Measurements from ENCODE around the gene MX1. TPM values are rescaled to one million over a fixed set of nuclear protein-coding genes. Genes with fewer than 3 reads are reported as not detected.

Gene MX1
- total and polyA plus RNA-seq, 2 donors (not counting 3 experiments of a cell fraction or from before 2014, with no cell fraction given), result 5.9 to 25.1 TPM

- Histone ChIP-seq H2AFZ (ENCODE audit: low read depth, low read length) (no peak overlapping the region), H3K4me2 (ENCODE audit: insufficient read depth, low read length) (no peak overlapping the region), H3K9me3 (replicated peaks; ENCODE audit: control insufficient read depth, insufficient read depth, low read length) (no peaks in the 10 kb centered on the region), H3K9me1 (replicated peaks; ENCODE audit: control insufficient read depth, extremely low read depth, insufficient read depth, low read length) (no peaks in the 10 kb centered on the region), H3K36me3 (ENCODE audit: control insufficient read depth in 2 of 2, extremely low read depth in 1 of 2, insufficient read depth in 2 of 2, low read length in 2 of 2) (no peaks in the 10 kb centered on the region), H4K20me1 (replicated peaks; ENCODE audit: control insufficient read depth, extremely low read depth, insufficient read depth, low read length) (no peaks in the 10 kb centered on the region), H3K79me2 (ENCODE audit: control insufficient read depth, insufficient read depth, low read length) (no peaks in the 10 kb centered on the region), H3K27ac (ENCODE audit: insufficient read depth, low read depth, low read length) (no peak overlapping the region), H3K9ac (replicated peaks; ENCODE audit: extremely low read depth, insufficient read depth, low read length) (no peak overlapping the region), H3K4me1 (ENCODE audit: control insufficient read depth, extremely low read depth, insufficient read depth, low read length) (no peaks in the 10 kb centered on the region), H3K27me3 (ENCODE audit: control insufficient read depth in 2 of 2, insufficient read depth in 2 of 2, low read length in 2 of 2) (no peaks in the 10 kb centered on the region), H3K4me3 (replicated peaks in 1 of 3; ENCODE audit: insufficient read depth in 1 of 3, low read depth in 1 of 3, low read length in 3 of 3) (no peak overlapping the region)
- no TSS peak for BruUV-seq (replicated peaks)
- CTCF ChIA-PET, result no interaction called here
- FAIRE-seq (no peak), DNase-seq (ENCODE audit: low read depth, low spot score) (no peak)
- dilution Hi-C loops (cut with MboI; ENCODE audit: extremely low pct_ligation_motif_present, low sequenced_read_pairs), result no loop called here
- POLR2A ChIA-PET, result no interaction called here
- intact Hi-C loops (cut with micrococcal nuclease), result no loop called here
- TF ChIP-seq MAX (IDR thresholded peaks at IDR 0.05; ENCODE audit: insufficient read depth, insufficient read length) (no peak), MYC (IDR thresholded peaks at IDR 0.05; ENCODE audit: low read depth, low read length) (no peak), GATA2 (IDR thresholded peaks at IDR 0.05; ENCODE audit: insufficient read depth, insufficient read length, low read depth, low read length) (no peak)
Observed at GRCh38 chr21:41433566-41433965, 7.5 kb downstream of the MX1 start.

DNA sequence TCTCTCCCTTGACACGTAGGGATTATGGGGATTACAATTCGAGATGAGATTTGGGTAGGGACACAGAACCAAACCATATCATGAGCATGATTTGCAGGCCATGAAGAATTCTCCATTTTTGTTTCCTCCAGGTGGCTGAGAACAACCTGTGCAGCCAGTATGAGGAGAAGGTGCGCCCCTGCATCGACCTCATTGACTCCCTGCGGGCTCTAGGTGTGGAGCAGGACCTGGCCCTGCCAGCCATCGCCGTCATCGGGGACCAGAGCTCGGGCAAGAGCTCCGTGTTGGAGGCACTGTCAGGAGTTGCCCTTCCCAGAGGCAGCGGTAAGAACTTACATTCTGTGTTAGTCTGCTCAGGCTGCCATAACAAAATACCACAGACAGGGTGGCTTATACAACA lies 9.7 kb downstream of the MX1 start:
- CTCF ChIA-PET, result no interaction called here
- no peak for FAIRE-seq
- no TSS peak for BruUV-seq (replicated peaks)
- Histone ChIP-seq H3K9ac (replicated peaks; ENCODE audit: extremely low read depth, insufficient read depth, low read length) (no peak overlapping the region), H3K4me1 (ENCODE audit: control insufficient read depth, extremely low read depth, insufficient read depth, low read length) (no peaks in the 10 kb centered on the region), H3K4me2 (ENCODE audit: insufficient read depth, low read length) (no peak overlapping the region), H4K20me1 (replicated peaks; ENCODE audit: control insufficient read depth, extremely low read depth, insufficient read depth, low read length) (no peaks in the 10 kb centered on the region), H3K9me3 (replicated peaks; ENCODE audit: control insufficient read depth, insufficient read depth, low read length) (no peaks in the 10 kb centered on the region), H2AFZ (ENCODE audit: low read depth, low read length) (no peak overlapping the region), H3K27me3 (ENCODE audit: control insufficient read depth in 2 of 2, insufficient read depth in 2 of 2, low read length in 2 of 2) (no peaks in the 10 kb centered on the region), H3K9me1 (replicated peaks; ENCODE audit: control insufficient read depth, extremely low read depth, insufficient read depth, low read length) (no peaks in the 10 kb centered on the region), H3K79me2 (ENCODE audit: control insufficient read depth, insufficient read depth, low read length) (no peaks in the 10 kb centered on the region), H3K27ac (ENCODE audit: insufficient read depth, low read depth, low read length) (no peak overlapping the region), H3K4me3 (replicated peaks in 1 of 3; ENCODE audit: insufficient read depth in 1 of 3, low read depth in 1 of 3, low read length in 3 of 3) (no peak overlapping the region), H3K36me3 (ENCODE audit: control insufficient read depth in 2 of 2, extremely low read depth in 1 of 2, insufficient read depth in 2 of 2, low read length in 2 of 2) (no peaks in the 10 kb centered on the region)
- intact Hi-C loops (cut with micrococcal nuclease) (no loop called here), dilution Hi-C loops (cut with MboI; ENCODE audit: extremely low pct_ligation_motif_present, low sequenced_read_pairs) (no loop called here)
- POLR2A ChIA-PET, result no interaction called here
- no peak for DNase-seq (ENCODE audit: low read depth, low spot score)
- TF ChIP-seq POLR2AphosphoS5 (IDR thresholded peaks at IDR 0.05; ENCODE audit: insufficient read depth, low read depth, low read length) (no peak), EZH2 (IDR thresholded peaks at IDR 0.05; ENCODE audit: borderline replicate concordance, low read depth, low read length, severe bottlenecking) (no peak), FOS (IDR thresholded peaks at IDR 0.05; ENCODE audit: borderline replicate concordance, insufficient read depth, low read length) (no peak), MYC (IDR thresholded peaks at IDR 0.05; ENCODE audit: low read depth, low read length) (no peak)
- TF ChIP-seq, protein P1, sequence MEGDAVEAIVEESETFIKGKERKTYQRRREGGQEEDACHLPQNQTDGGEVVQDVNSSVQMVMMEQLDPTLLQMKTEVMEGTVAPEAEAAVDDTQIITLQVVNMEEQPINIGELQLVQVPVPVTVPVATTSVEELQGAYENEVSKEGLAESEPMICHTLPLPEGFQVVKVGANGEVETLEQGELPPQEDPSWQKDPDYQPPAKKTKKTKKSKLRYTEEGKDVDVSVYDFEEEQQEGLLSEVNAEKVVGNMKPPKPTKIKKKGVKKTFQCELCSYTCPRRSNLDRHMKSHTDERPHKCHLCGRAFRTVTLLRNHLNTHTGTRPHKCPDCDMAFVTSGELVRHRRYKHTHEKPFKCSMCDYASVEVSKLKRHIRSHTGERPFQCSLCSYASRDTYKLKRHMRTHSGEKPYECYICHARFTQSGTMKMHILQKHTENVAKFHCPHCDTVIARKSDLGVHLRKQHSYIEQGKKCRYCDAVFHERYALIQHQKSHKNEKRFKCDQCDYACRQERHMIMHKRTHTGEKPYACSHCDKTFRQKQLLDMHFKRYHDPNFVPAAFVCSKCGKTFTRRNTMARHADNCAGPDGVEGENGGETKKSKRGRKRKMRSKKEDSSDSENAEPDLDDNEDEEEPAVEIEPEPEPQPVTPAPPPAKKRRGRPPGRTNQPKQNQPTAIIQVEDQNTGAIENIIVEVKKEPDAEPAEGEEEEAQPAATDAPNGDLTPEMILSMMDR (IDR thresholded peaks at IDR 0.05; ENCODE audit: extremely low read depth in 1 of 2, insufficient read depth in 1 of 2, low read depth in 1 of 2, low read length in 2 of 2), result no peak

Data from endothelial cell of umbilical vein (primary cell).